Gastrocnemius medialis (tissue), 4 donors: Measurements from ENCODE around the gene SNX30.

Source experiments
- CTCF ChIP-seq, 5 experiments: fragments of 450-650 bp in 3 of 5; fragments of 200-600 bp in 2 of 5; sonication (generic) in 2 of 5; IDR thresholded peaks in 4 of 5; conservative IDR thresholded peaks in 1 of 5; 1 replicate in 4 of 5; 2 replicates in 1 of 5; pipeline ENCODE4 v1.5.1; 2016 to 2019; ENCODE audit warnings: antibody characterized with exemption in 5 of 5, mild to moderate bottlenecking in 3 of 5, moderate library complexity in 3 of 5
- POLR2A ChIP-seq, 2 donors: fragments of 450-650 bp; IDR thresholded peaks; one replicate each; pipeline ENCODE4 v1.6.1; 2017; ENCODE audit warnings: antibody characterized with exemption in 2 of 2, mild to moderate bottlenecking in 2 of 2, moderate library complexity in 2 of 2

GRCh38 chr9:112856843-112857242 lies 106.3 kb downstream of the SNX30 start:
- no peak for TF ChIP-seq POLR2A (IDR thresholded peaks at IDR 0.05)
- no peak for TF ChIP-seq CTCF (IDR thresholded peaks at IDR 0.05 in 4 of 5, conservative IDR thresholded peaks at IDR 0.05 in 1 of 5)
